Liver (tissue), 3 donors: Measurements from ENCODE around the gene JAM3.

ENCODE experiments used
- ATF3 ChIP-seq: IDR thresholded peaks from 2 replicates; pipeline ENCODE4 v1.6.1; 2016; ENCODE audit warnings: antibody characterized with exemption
- CTCF ChIP-seq: fragments of 150-350 bp; IDR thresholded peaks from 2 replicates; pipeline ENCODE4 v1.5.1; 2017; ENCODE audit warnings: improper control_type of control experiment, low read depth, low read length; ENCODE audit not compliant: missing input control
- FOXA1 ChIP-seq: IDR thresholded peaks from 2 replicates; pipeline ENCODE4 v1.6.1; 2016; ENCODE audit warnings: antibody characterized with exemption
- GABPA ChIP-seq, 2 donors: IDR thresholded peaks in 1 of 2; conservative IDR thresholded peaks in 1 of 2; 2 replicates each; pipeline ENCODE4 v1.6.1; 2016; ENCODE audit warnings: antibody characterized with exemption in 2 of 2, mild to moderate bottlenecking in 1 of 2, moderate library complexity in 1 of 2
- HNF4G ChIP-seq: IDR thresholded peaks from 2 replicates; pipeline ENCODE4 v1.6.1; 2016; ENCODE audit warnings: antibody characterized with exemption
- JUND ChIP-seq, 2 donors: IDR thresholded peaks; 2 replicates each; pipeline ENCODE4 v1.6.1; 2016; ENCODE audit warnings: antibody characterized with exemption in 2 of 2
- MAX ChIP-seq: IDR thresholded peaks from 2 replicates; pipeline ENCODE4 v1.6.1; 2016; ENCODE audit warnings: antibody characterized with exemption
- NR2F2 ChIP-seq: IDR thresholded peaks from 2 replicates; pipeline ENCODE4 v1.6.1; 2016; ENCODE audit warnings: antibody characterized with exemption
- RAD21 ChIP-seq, 2 donors: IDR thresholded peaks; 2 replicates each; pipeline ENCODE4 v1.6.1; 2016; ENCODE audit warnings: antibody characterized with exemption in 2 of 2, mild to moderate bottlenecking in 2 of 2
- RXRA ChIP-seq, 2 donors: IDR thresholded peaks; 2 replicates each; pipeline ENCODE4 v1.6.1; 2017 to 2018; ENCODE audit warnings: antibody characterized with exemption in 2 of 2, mild to moderate bottlenecking in 1 of 2
- TAF1 ChIP-seq: conservative IDR thresholded peaks from 2 replicates; pipeline ENCODE4 v1.6.1; 2016; ENCODE audit warnings: antibody characterized with exemption, mild to moderate bottlenecking
- TF ChIP-seq, protein P1 (sequence below): IDR thresholded peaks from 2 replicates; pipeline ENCODE4 v1.6.1; 2016; ENCODE audit warnings: antibody characterized with exemption, mild to moderate bottlenecking
- donor health status: healthy.
- donor health status: healthy.

GRCh38 chr11:134146598-134146997 lies 77.7 kb downstream of the JAM3 start:
- TF ChIP-seq TAF1 (no peak), CTCF (no peak), RAD21 (IDR thresholded peaks at IDR 0.05) (no peak), MAX (no peak), NR2F2 (no peak), RXRA (IDR thresholded peaks at IDR 0.05) (no peak), JUND (IDR thresholded peaks at IDR 0.05) (no peak), GABPA (IDR thresholded peaks at IDR 0.05 in 1 of 2, conservative IDR thresholded peaks at IDR 0.05 in 1 of 2) (no peak), FOXA1 (no peak), ATF3 (no peak), HNF4G (no peak)
- TF ChIP-seq, protein P1, sequence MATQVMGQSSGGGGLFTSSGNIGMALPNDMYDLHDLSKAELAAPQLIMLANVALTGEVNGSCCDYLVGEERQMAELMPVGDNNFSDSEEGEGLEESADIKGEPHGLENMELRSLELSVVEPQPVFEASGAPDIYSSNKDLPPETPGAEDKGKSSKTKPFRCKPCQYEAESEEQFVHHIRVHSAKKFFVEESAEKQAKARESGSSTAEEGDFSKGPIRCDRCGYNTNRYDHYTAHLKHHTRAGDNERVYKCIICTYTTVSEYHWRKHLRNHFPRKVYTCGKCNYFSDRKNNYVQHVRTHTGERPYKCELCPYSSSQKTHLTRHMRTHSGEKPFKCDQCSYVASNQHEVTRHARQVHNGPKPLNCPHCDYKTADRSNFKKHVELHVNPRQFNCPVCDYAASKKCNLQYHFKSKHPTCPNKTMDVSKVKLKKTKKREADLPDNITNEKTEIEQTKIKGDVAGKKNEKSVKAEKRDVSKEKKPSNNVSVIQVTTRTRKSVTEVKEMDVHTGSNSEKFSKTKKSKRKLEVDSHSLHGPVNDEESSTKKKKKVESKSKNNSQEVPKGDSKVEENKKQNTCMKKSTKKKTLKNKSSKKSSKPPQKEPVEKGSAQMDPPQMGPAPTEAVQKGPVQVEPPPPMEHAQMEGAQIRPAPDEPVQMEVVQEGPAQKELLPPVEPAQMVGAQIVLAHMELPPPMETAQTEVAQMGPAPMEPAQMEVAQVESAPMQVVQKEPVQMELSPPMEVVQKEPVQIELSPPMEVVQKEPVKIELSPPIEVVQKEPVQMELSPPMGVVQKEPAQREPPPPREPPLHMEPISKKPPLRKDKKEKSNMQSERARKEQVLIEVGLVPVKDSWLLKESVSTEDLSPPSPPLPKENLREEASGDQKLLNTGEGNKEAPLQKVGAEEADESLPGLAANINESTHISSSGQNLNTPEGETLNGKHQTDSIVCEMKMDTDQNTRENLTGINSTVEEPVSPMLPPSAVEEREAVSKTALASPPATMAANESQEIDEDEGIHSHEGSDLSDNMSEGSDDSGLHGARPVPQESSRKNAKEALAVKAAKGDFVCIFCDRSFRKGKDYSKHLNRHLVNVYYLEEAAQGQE, result no peak
